Mammary epithelial cell (primary cell): ENCODE data around the gene CLRN1.

ENCODE experiments used
- EZH2 ChIP-seq: IDR thresholded peaks from 2 replicates; pipeline ENCODE4 v1.6.1; 2012; ENCODE audit warnings: low read length, inconsistent platforms, borderline replicate concordance
- TF ChIP-seq, protein P1 (sequence below), 2 donors: IDR thresholded peaks in 1 of 2; conservative IDR thresholded peaks in 1 of 2; 2 replicates each; pipeline ENCODE4 v1.5.1; 2011 to 2012; ENCODE audit warnings: inconsistent platforms in 2 of 2, low read length in 2 of 2, mild to moderate bottlenecking in 2 of 2, control low read depth in 1 of 2, low read depth in 1 of 2; ENCODE audit not compliant: insufficient read depth in 1 of 2; ENCODE audit errors: extremely low read depth in 1 of 2

DNA sequence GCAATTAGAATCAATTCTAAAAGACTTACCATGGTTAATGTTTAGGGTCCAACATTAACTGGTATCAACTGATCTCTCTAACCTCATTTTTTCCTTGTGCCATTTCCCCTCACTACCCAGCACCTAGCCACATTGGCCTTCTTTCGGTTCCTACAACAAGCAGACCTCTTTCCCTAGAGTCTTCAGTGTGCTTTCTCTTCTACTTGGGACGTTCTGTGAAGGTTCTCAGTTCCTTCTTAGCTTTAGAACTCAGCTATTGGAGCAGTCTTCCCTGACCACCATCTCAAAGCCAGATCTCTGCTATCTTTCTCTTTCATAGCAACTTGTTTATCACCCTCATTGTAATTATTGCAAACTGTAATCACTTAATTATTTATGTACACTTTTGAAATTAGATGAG is 35.8 kb downstream of the CLRN1 start:
- TF ChIP-seq, protein P1, sequence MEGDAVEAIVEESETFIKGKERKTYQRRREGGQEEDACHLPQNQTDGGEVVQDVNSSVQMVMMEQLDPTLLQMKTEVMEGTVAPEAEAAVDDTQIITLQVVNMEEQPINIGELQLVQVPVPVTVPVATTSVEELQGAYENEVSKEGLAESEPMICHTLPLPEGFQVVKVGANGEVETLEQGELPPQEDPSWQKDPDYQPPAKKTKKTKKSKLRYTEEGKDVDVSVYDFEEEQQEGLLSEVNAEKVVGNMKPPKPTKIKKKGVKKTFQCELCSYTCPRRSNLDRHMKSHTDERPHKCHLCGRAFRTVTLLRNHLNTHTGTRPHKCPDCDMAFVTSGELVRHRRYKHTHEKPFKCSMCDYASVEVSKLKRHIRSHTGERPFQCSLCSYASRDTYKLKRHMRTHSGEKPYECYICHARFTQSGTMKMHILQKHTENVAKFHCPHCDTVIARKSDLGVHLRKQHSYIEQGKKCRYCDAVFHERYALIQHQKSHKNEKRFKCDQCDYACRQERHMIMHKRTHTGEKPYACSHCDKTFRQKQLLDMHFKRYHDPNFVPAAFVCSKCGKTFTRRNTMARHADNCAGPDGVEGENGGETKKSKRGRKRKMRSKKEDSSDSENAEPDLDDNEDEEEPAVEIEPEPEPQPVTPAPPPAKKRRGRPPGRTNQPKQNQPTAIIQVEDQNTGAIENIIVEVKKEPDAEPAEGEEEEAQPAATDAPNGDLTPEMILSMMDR (conservative IDR thresholded peaks at IDR 0.05 in 1 of 2, IDR thresholded peaks at IDR 0.05 in 1 of 2; ENCODE audit: extremely low read depth in 1 of 2, insufficient read depth in 1 of 2, low read depth in 1 of 2, low read length in 2 of 2), result no peak
- TF ChIP-seq EZH2, result no peak
